Stimulated activated CD4-positive, alpha-beta T cell treated with anti-CD3 and anti-CD28 coated beads, Interleukin-15, amount 100 ng/mL, for 48 hours (primary cell): ENCODE results near the gene CGB3.

Experiments
- DNase-seq, 2 donors: peaks; one replicate each; pipeline ENCODE4 v3.0.0-alpha.2; 2020; ENCODE audit warnings: low read depth in 2 of 2

CGB3 gene

GRCh38 chr19:49016067-49016839 lies 7.9 kb downstream of the CGB3 start:
- DNase-seq, result no peak

- DNase-seq, result no peak
Measured at GRCh38 chr19:49014870-49015255, 9.3 kb downstream of the CGB3 start.

GRCh38 chr19:49014123-49014869 lies 9.8 kb downstream of the CGB3 start:
- no peak for DNase-seq

GRCh38 chr19:49011194-49011593 lies 12.9 kb downstream of the CGB3 start:
- DNase-seq, result no peak

- DNase-seq, result no peak
Measured at GRCh38 chr19:49010453-49010852, 13.7 kb downstream of the CGB3 start.

GRCh38 chr19:49009828-49010227 lies 14.3 kb downstream of the CGB3 start:
- no peak for DNase-seq

GRCh38 chr19:49006905-49007304 lies 17.2 kb downstream of the CGB3 start:
- DNase-seq, result no peak

GRCh38 chr19:49004964-49005614 lies 19.0 kb downstream of the CGB3 start:
- no peak for DNase-seq

GRCh38 chr19:49004133-49004532 lies 20.0 kb downstream of the CGB3 start:
- no peak for DNase-seq

- peak in 1 of 2 donors; percentile 72 for DNase-seq
Measured at GRCh38 chr19:48999481-49000325, 24.4 kb downstream of the CGB3 start.

- DNase-seq, result peak in 1 of 2 donors; percentile 52
Measured at GRCh38 chr19:48997972-48998371, 26.2 kb downstream of the CGB3 start.

GRCh38 chr19:48994035-48994386 lies 30.1 kb downstream of the CGB3 start:
- DNase-seq, result no peak

GRCh38 chr19:48993175-48994034 lies 30.7 kb downstream of the CGB3 start, which contains the start of the genes GYS1 and RUVBL2:
TSS of gene GYS1 (minus strand) at chr19:48993309. CDS start at chr19:48993112, 197 bp downstream.
TSS of gene RUVBL2 (plus strand) at chr19:48993887. CDS start at chr19:48993912, 25 bp downstream.
- peak; percentile 99 to 100 for DNase-seq

- DNase-seq, result no peak
Measured at GRCh38 chr19:48992581-48993174, 31.5 kb downstream of the CGB3 start.

GRCh38 chr19:48991873-48992580 lies 32.1 kb downstream of the CGB3 start:
- DNase-seq, result no peak

GRCh38 chr19:48991011-48991609 lies 33.0 kb downstream of the CGB3 start:
- DNase-seq, result no peak

GRCh38 chr19:48990400-48990799 lies 33.7 kb downstream of the CGB3 start:
- no peak for DNase-seq

- DNase-seq, result no peak
Measured at GRCh38 chr19:48989701-48990291, 34.3 kb downstream of the CGB3 start.

- DNase-seq, result no peak
Measured at GRCh38 chr19:48988860-48989259, 35.3 kb downstream of the CGB3 start.
